Parathyroid adenoma (tissue), 2 donors: Measurements from ENCODE around the gene C1orf52.

Experiments
- H2AFZ ChIP-seq: fragments of 300-600 bp; sonication (generic); one replicate; pipeline ENCODE4 v1.7.0; 2017; ENCODE audit warnings: antibody characterized with exemption, mild to moderate bottlenecking
- H3K27ac ChIP-seq: fragments of 300-600 bp; sonication (generic); one replicate; pipeline ENCODE4 v1.7.0; 2017
- H3K27me3 ChIP-seq: fragments of 300-600 bp; sonication (generic); one replicate; pipeline ENCODE4 v1.7.0; 2017; ENCODE audit warnings: low read length; ENCODE audit not compliant: control insufficient read depth, insufficient read depth
- H3K36me3 ChIP-seq: fragments of 300-600 bp; sonication (generic); one replicate; pipeline ENCODE4 v1.7.0; 2017; ENCODE audit warnings: low read length; ENCODE audit not compliant: control insufficient read depth, insufficient read depth
- H3K4me1 ChIP-seq: fragments of 300-600 bp; sonication (generic); one replicate; pipeline ENCODE4 v1.7.0; 2017; ENCODE audit warnings: control low read depth
- H3K4me2 ChIP-seq: fragments of 300-600 bp; sonication (generic); one replicate; pipeline ENCODE4 v1.7.0; 2017; ENCODE audit warnings: low read length
- H3K4me3 ChIP-seq: fragments of 300-600 bp; sonication (generic); one replicate; pipeline ENCODE4 v1.7.0; 2017; ENCODE audit warnings: low read depth, low read length
- H3K79me2 ChIP-seq: fragments of 300-600 bp; sonication (generic); one replicate; pipeline ENCODE4 v1.7.0; 2017; ENCODE audit warnings: control low read depth
- H3K9ac ChIP-seq: fragments of 300-600 bp; sonication (generic); one replicate; pipeline ENCODE4 v1.7.0; 2017; ENCODE audit warnings: mild to moderate bottlenecking
- H3K9me3 ChIP-seq: fragments of 300-600 bp; sonication (generic); one replicate; pipeline ENCODE4 v1.7.0; 2017; ENCODE audit warnings: low read length; ENCODE audit not compliant: control insufficient read depth
- CTCF ChIP-seq: fragments of 300-600 bp; sonication (generic); IDR thresholded peaks from one replicate; pipeline ENCODE4 v1.7.0; 2017; ENCODE audit warnings: antibody characterized with exemption, mild to moderate bottlenecking
- donor health status: primary hyperparathyroidism.

C1orf52 gene

GRCh38 chr1:85276215-85276977 is 16.9 kb upstream of the C1orf52 start, which contains the start of gene BCL10:
TSS of gene BCL10 (minus strand) at chr1:85276632. CDS start at chr1:85276352, 280 bp downstream.
- H3K79me2 ChIP-seq: peaks cover 3% of the 10 kb centered on the region
- peak within 1 kb of the TSS; percentile 95 for H3K4me2 ChIP-seq
- peak within 1 kb of the TSS; percentile 94 for H3K4me3 ChIP-seq
- H2AFZ ChIP-seq: peak within 1 kb of the TSS; percentile 96
- H3K4me1 ChIP-seq: peaks cover 5% of the 10 kb centered on the region
- H3K27ac ChIP-seq: peak within 1 kb of the TSS; percentile 92
- no peaks in the 10 kb centered on the region for H3K27me3 ChIP-seq
- H3K36me3 ChIP-seq: no peaks in the 10 kb centered on the region
- peak within 1 kb of the TSS; percentile 35 for H3K9ac ChIP-seq
- no peaks in the 10 kb centered on the region for H3K9me3 ChIP-seq
- TF ChIP-seq CTCF: no peak

GRCh38 chr1:85275701-85276214 is 16.3 kb upstream of the C1orf52 start:
- H3K27ac ChIP-seq: peak overlapping the region; percentile 92
- H3K4me2 ChIP-seq: peak overlapping the region; percentile 95
- peak overlapping the region; percentile 94 for H3K4me3 ChIP-seq
- peak overlapping the region; percentile 35 for H3K9ac ChIP-seq
- peak overlapping the region; percentile 96 for H2AFZ ChIP-seq
- H3K9me3 ChIP-seq: no peaks in the 10 kb centered on the region
- H3K36me3 ChIP-seq: no peaks in the 10 kb centered on the region
- no peak for TF ChIP-seq CTCF
- H3K4me1 ChIP-seq: peaks cover 5% of the 10 kb centered on the region
- no peaks in the 10 kb centered on the region for H3K27me3 ChIP-seq
- peaks cover 3% of the 10 kb centered on the region for H3K79me2 ChIP-seq

- no peak overlapping the region for H3K27ac ChIP-seq
- no peaks in the 10 kb centered on the region for H3K27me3 ChIP-seq
- H3K9ac ChIP-seq: no peak overlapping the region
- peak overlapping the region; percentile 95 for H3K4me2 ChIP-seq
- H2AFZ ChIP-seq: no peak overlapping the region
- TF ChIP-seq CTCF: no peak
- H3K9me3 ChIP-seq: no peaks in the 10 kb centered on the region
- no peaks in the 10 kb centered on the region for H3K36me3 ChIP-seq
- H3K79me2 ChIP-seq: peaks cover 3% of the 10 kb centered on the region
- H3K4me1 ChIP-seq: peaks cover 5% of the 10 kb centered on the region
- H3K4me3 ChIP-seq: peak overlapping the region; percentile 94
Observed at GRCh38 chr1:85274969-85275453, 15.5 kb upstream of the C1orf52 start.

GRCh38 chr1:85273397-85273796 is 13.9 kb upstream of the C1orf52 start:
- H3K9ac ChIP-seq: no peak overlapping the region
- H3K4me3 ChIP-seq: no peak overlapping the region
- no peaks in the 10 kb centered on the region for H3K36me3 ChIP-seq
- no peaks in the 10 kb centered on the region for H3K27me3 ChIP-seq
- H3K9me3 ChIP-seq: no peaks in the 10 kb centered on the region
- peaks cover 3% of the 10 kb centered on the region for H3K79me2 ChIP-seq
- no peak overlapping the region for H3K4me2 ChIP-seq
- H2AFZ ChIP-seq: no peak overlapping the region
- no peak for TF ChIP-seq CTCF
- no peak overlapping the region for H3K27ac ChIP-seq
- H3K4me1 ChIP-seq: peaks cover 5% of the 10 kb centered on the region
